VCaP (cell line): ENCODE results near the gene UBXN2A.
"Not testable (repeated sequence)": the region's sequence is repeated elsewhere in the genome, so short reads cannot be mapped to it uniquely, and the experiment has no call there.

ENCODE experiments used
- H3K27ac ChIP-seq: fragments of 450-650 bp; 2 replicates; pipeline ENCODE4 v1.5.1; 2017
- CTCF ChIP-seq: fragments of 450-650 bp; conservative IDR thresholded peaks from 2 replicates; pipeline ENCODE4 v1.5.1; 2017; ENCODE audit warnings: mild to moderate bottlenecking, moderate library complexity

Gene UBXN2A

GRCh38 chr2:24024018-24024417 is 83.8 kb downstream of the UBXN2A start:
- TF ChIP-seq CTCF: no peak
- H3K27ac ChIP-seq: no peak overlapping the region

- TF ChIP-seq CTCF: no peak
- H3K27ac ChIP-seq: no peak overlapping the region
These were observed 84.9 kb downstream of the UBXN2A start for GRCh38 chr2:24024996-24025663.

DNA sequence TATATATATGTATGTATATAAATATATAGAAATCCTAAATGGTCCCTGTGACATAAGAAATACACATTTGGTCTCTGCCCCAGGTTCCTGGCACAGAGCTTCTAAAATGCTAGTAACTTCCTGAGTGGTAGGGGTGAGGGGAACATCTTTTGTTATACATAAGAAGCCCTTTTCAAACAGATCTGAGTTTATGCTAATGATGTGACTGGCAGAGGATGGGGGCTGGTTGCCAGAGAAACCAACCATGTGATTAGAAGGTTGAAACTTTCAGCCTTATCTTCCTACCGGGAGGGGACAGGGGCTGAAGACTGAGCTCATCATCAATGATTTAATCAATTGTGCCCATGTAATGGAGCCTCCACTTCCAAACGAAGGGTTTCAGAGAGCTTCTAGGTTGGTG is 86.0 kb downstream of the UBXN2A start:
- no peak for TF ChIP-seq CTCF
- no peak overlapping the region for H3K27ac ChIP-seq

- no peak overlapping the region for H3K27ac ChIP-seq
- no peak for TF ChIP-seq CTCF
These were observed 98.7 kb downstream of the UBXN2A start for GRCh38 chr2:24038786-24039499.

- no peak overlapping the region for H3K27ac ChIP-seq
- TF ChIP-seq CTCF: no peak
These were observed 100.2 kb downstream of the UBXN2A start for GRCh38 chr2:24040511-24040910.

DNA sequence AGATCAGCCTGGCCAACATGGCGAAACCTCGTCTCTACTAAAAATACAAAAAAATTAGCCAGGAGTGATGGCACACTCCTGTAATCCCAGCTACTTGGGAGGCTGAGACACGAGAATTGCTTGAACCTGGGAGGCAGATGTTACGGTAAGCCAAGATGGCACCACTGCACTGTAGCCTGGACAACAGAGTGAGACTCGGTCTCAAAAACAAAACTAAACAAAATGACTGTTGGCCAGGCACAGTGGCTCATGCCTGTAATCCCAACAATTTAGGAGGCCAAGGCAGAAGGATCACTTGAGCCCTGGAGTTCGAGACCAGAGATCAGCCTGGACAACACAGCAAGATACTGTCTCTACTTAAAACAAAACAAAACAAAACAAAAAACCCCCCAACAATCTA is 102.9 kb downstream of the UBXN2A start:
- H3K27ac ChIP-seq: not testable (repeated sequence)

DNA sequence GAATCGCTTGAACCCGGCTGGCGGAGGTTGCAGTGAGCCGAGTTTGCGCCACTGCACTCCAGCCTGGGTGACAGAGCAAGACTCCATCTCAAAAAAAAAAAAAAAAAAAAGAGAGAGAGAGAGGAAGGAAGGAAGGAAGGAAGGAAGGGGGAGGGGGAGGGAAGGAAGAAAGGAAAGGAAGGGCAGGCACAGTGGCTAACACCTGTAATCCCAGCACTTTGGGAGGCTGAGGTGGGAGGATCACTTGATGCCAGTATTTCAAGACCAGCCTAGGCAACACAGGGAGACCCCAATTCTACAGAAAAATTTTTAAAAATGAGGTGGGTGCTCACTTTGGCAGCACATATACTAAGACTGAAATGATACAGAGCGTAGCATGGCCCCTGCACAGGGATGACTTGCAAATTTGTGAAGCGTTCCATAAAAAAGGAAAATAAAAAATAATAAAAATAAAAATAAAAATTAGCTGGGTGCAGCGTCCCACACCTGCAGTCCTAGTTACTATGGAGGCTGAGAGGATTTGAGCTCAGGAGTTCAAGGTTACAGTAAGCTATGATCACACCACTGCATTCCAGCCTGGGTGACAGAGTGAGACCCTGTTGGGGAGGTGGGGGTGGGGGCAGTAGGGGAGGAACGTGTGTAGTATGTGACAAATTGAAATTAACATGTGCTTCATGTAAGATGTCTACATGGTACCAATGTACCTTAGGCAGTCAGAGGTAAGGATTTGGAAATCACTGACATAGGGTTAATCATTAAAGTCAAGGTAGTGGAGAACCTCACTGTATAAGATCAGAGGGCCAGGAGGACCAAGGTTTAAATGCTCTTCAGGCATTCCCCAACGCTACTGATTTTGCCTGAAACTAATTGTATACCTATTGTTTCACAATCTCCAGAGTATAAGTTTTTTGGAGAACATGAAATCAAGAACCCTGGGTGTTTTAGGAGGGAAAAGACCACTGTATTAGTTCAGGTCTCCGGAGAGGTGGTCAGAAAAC is 105.5 kb downstream of the UBXN2A start:
- H3K27ac ChIP-seq: no peak overlapping the region
- TF ChIP-seq CTCF: no peak
